ENCODE data around the gene TBX2.
"Not testable (repeated sequence)": the region's sequence is repeated elsewhere in the genome, so short reads cannot be mapped to it uniquely, and the experiment has no call there.

Gene TBX2

DNA sequence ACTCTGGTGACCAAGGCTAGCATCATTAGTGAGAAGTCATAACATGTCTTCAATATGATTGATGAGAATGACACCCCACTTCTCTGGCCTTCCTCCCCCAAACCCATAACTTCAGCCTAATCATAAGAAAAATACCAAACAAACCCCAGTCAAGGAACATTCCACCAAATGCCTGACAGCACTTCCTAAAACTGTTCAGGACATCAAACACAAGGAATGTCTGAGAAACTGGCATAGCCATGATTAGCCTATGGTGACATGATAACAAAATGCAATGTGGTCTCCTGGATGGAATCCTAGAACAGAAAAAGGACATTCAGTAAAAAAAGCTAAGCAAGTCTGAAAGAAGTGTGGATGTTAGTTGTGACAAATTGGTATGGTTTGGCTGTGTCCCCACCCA is 27.9 kb downstream of the TBX2 start:
- no peak for DNase-seq (ENCODE audit: low read depth in 2 of 2, low spot score in 1 of 2)

GRCh38 chr17:61429274-61429673 is 29.6 kb downstream of the TBX2 start:
- DNase-seq (ENCODE audit: low read depth in 2 of 2, low spot score in 1 of 2) = no peak

DNA sequence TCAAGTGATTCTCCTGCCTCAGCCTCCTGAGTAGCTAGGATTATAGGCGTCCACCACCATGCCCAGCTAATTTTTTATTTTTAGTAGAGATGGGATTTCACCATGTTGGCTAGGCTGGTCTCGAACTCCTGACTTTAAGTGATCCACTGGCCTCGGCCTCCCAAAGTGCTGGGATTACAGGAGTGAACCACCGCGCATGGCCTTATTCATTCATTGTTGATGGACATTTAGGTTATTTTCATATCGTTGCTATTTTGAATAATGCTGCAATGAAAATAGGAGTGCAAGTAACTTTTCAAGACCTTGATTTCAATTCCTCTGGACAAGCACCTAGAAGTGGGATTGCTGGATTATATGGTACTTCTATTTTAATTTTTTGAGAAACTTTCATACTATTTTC is 30.2 kb downstream of the TBX2 start:
- not testable (repeated sequence) for DNase-seq (ENCODE audit: low read depth in 2 of 2, low spot score in 1 of 2)

- DNase-seq (ENCODE audit: low read depth in 2 of 2, low spot score in 1 of 2) = no peak
These were observed 32.1 kb downstream of the TBX2 start for GRCh38 chr17:61431594-61432311.

DNA sequence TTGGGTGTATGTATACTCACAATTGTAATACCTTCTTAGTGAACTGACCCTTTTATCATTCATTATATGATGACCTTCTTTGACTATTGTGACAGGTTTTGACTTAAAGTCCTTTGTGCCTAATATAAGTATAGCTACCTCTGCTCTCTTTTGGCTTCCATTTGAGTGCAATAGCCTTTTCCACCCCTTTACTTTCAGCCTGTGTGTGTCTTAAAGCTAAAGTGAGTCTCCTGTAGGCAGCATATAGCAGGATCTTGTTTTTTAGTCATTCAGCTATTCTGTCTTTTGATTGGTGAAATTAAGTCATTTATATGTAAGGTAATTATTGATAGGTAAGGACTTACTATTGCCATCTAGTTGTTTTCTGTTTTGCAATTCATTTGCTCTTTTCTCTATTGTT is 36.6 kb downstream of the TBX2 start:
- no peak for DNase-seq (ENCODE audit: low read depth in 2 of 2, low spot score in 1 of 2)

DNA sequence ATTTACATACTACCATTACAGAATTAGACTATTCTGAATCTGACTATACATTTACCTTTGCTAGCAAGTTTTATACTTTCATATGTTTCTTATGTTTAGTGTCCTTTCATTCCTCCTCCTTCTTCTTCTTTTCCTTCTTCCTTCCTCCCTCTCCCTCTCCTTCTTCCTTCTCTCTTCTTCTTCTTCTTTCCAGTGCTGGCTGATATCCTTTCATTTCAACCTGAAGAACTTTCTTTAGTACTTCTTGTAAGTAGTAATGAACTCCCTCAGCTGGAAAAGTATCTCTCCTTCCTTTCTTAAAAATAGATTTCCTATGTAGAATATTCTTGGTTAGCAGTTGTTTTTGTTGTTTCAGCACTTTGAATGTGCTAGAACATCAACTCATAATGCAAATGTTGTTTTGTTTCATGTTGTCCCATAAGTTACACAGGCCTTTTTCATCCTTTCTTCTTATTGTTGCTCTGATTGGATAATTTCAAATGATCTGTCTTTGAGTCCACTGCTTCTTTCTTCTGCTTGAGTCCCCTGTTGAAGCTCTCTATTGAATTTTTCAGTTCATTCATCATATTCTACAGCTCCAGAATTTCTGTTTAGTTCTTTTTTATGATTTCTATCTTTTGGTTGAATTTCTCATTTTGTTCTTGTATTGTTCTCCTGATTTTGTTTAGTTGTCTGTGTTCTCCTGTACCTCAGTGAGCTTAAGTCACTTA is 37.5 kb downstream of the TBX2 start:
- DNase-seq (ENCODE audit: low read depth in 2 of 2, low spot score in 1 of 2) = no peak

- no peak for DNase-seq (ENCODE audit: low read depth in 2 of 2, low spot score in 1 of 2)
These were observed 41.1 kb downstream of the TBX2 start for GRCh38 chr17:61440697-61441096.

DNA sequence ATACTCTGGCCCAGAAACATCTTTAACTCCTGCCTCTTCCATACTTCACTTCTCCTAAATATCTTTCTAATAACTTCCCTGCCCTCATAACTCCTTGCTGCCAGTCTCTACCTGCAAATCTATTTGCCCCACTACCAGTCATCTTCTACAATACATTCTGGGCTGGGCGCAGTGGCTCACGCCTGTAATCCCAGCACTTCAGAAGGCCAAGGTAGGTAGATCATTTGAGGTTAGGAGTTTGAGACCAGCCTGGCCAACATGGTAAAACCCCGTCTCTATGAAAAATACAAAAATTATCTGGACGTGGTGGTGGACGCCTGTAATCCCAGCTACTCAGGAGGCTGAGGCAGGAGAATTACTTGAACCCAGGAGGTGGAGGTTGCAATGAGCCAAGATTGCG is 41.9 kb downstream of the TBX2 start:
- DNase-seq (ENCODE audit: low read depth in 2 of 2, low spot score in 1 of 2) = not testable (repeated sequence)

GRCh38 chr17:61442136-61442775 is 42.6 kb downstream of the TBX2 start:
- DNase-seq (ENCODE audit: low read depth in 2 of 2, low spot score in 1 of 2) = no peak

- DNase-seq (ENCODE audit: low read depth in 2 of 2, low spot score in 1 of 2) = no peak
These were observed 43.3 kb downstream of the TBX2 start for GRCh38 chr17:61442878-61443474.

DNA sequence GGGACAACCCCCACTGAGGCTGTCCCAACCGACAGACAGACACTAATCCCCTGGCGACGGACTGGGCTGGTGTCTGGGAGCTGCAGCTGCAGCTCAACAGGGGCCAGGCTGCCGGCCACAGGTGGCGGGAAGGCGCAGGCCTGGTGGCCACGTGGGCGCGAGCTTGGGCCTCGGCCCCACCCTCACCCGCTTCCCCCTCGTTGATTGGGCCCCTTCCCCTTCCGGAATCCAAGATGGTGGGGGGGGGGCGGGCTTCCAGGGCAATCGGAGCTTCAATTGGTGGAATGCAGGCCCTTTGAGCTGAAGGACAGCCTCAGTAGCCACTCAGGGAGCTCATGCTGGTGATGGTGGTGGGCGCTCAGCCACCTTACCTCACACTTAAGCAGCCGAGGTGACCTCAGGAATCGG is 43.8 kb downstream of the TBX2 start:
- no peak for DNase-seq (ENCODE audit: low read depth in 2 of 2, low spot score in 1 of 2)

- DNase-seq (ENCODE audit: low read depth in 2 of 2, low spot score in 1 of 2) = no peak
These were observed 44.4 kb downstream of the TBX2 start for GRCh38 chr17:61444075-61444474.

DNA sequence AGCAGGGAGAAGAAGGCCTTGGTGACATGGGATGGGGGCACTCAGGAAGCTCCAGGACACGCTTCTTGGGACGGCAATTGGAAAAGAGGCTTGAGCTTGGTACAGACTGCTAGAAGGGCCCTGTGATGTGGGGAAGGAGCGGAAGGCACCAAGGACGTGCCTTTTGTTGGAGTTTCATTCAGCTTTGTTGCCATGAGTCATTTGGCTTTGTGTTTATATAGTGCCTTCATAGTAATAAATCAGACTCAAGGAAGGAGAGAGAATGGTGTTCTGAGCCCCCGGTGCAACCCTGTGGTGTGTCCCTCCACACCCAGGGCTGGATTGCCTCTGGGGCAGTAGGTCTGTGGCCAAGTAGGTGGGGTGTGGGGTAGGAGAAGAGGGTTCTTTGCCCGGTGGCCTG is 45.2 kb downstream of the TBX2 start:
- no peak for DNase-seq (ENCODE audit: low read depth in 2 of 2, low spot score in 1 of 2)

DNA sequence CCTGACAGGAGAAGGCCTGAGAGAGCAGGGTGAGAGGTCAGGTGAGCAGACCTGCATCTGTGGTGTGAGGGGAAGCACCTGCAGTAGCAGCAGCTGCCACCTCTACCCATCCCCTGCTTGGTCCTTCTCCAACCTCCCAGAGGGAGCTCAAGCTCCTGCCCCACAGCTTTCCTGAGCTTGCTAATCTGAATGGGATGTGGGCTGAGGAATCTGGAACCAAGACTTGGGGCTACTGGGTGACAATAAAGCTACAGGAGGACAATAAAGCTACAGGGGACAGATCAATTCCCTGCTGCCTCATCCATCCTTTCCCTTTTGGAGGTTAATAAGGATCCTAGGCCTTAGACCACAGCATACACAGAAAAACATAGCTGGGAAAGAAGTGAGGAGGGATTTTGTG is 47.7 kb downstream of the TBX2 start:
- DNase-seq (ENCODE audit: low read depth in 2 of 2, low spot score in 1 of 2) = no peak

DNA sequence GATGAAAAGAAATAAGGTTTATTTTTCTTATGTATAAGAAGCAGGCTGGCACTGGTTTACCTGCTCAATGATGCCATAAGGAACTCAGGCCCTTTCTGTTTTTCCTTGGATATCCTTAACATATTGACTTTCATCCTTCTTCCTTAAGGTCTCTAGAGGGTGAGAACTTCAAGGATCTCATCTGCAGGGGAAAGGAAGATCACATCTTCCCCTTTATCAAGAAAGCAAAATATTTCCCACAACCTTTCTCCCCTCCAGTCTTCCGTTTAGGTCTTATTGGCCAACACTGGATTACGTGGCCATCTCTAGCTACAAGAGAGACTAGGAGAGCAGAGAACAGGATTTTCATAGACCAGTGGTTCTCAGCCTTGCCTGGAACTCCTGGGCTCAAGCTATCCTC is 48.4 kb downstream of the TBX2 start:
- no peak for DNase-seq (ENCODE audit: low read depth in 2 of 2, low spot score in 1 of 2)

DNA sequence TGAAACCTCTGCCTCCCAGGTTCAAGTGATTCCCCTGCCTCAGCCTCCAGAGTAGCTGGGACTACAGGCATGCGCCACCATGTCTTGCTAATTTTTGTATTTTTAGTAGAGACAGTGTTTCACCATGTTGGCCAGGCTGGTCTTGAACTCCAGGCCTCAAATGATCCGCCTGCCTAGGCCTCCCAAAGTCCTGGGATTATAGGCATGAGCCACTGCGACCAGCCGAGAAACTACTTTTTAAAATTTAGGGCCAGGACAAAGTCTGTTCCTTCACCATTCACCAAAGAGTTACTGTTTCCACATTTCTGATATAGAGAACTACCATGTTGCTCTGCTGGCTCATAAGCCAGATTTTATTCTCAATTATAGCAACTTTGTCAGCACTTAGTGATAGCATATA is 49.5 kb downstream of the TBX2 start:
- DNase-seq (ENCODE audit: low read depth in 2 of 2, low spot score in 1 of 2) = not testable (repeated sequence)

DNA sequence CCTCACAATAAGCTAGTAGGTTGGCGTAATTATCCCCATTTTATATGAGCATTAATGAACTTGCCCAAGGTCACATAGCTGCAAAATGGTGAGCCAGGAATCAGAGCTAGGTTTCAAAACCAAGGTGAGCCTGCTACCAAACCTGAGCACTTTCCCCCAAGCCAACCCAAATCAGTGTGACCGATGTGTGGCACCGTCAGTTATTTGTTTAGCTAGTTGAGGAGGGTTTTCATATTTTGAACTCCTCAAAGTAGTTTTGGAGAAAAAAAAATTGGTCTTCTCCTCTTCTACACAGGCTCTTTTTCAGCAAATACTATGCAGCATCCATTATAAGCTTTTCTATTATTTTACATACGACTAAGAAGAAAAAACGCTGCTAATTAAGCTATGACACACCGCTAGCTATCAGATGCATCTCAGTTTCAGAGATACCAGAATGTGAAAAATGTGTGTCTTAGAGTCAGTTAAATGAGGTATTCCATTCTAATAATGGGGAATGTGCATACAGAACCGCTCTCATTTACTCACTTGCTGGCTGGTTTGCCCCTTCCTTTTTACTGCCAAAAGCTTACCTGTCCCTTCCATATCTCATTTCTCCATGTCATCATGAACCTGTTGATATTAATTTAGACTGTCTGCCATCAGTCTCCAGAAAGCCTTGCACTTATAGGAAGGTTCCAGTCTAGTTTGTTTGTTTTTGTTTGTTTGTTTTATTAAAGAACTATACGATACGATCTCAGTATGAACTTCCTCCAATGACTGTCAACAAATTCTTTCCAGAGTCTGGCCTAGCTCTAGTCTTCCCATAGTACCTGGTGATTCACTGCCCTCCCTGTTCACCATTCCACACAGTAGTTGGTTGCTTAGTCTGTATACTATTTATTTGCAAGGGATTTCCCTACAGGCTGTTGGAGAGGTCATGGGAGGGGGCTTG is 50.3 kb downstream of the TBX2 start:
- no peak for DNase-seq (ENCODE audit: low read depth in 2 of 2, low spot score in 1 of 2)

DNA sequence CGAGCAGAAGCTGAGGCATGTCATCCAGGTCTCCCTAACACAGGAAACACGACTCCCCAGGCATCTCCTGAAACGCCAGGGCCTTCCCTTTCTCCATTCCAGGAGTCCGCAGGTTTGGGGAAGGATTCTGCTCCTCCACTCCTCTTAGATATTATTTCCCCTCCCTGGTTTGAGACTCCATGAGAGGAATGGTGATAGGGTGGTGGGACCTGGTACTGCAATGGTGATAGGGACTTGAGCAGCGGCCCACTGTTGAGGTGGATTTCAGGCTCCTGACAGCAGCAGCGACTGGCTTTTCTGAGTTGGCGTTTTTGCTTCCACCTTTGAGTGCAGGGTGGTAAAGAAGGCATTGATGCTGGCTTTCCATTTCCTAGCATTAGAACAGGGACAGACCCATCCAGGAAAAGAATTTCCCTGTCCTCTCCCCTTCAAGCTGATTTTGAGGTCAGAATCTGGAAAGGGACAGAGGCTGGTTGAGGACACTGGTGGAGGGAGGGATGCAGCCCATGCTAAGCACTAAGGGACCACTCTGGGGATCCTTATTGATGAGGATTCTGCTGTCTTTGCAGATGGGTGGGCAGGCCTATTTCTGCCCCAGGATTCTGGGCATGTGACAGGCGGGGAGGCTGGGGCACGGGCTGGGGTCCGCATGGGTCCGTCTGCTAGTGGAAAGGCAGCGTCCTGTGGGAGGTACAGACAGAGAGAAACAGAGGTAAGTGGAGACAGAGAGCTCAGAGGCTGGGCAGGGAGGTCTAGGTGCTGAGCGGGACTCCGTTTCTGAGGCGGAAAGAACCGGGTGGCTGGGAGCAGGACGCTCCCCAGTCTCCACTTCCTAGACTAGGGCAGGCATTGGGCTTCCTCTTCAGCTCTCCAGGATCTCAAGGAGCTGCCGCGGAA is 51.2 kb downstream of the TBX2 start:
- DNase-seq (ENCODE audit: low read depth in 2 of 2, low spot score in 1 of 2) = no peak

DNA sequence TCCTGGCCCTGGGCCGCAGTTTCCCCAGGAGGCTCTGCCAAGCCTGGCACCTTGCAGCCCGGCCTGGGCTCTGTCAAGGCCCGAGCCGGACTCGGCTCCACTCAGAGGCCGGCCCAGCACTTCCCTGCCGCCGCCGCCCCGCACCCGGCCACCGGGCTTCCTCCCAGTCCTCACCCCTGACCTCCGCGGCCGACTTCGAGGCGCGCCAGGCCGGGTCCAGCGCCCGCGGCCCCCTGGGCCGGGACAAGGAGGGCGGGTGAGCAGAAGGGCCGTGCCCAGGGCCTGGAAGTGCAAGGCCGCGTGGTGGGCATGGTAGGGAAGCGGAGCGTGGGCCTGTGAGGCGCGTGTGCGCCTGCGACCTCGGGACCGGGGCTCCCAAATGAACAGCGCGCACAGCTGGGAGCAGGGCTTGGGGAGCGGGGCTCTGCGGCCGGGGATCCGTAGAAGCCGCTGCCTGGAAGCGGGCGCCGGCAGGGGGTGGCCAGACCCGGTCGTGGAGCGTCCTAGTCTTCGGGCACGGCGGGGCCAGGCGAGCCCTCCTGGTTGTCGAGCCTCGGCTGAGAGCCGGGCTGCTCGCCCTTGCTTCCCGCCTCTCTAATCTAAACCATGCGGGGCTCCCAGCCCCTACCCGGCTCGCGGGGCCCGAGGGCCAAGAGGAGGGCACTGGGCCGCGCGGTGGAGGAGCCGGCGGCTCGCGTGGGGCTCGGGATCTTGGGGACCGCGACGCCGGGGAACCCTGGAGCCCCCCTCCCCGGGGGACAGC is 52.1 kb downstream of the TBX2 start:
- DNase-seq (ENCODE audit: low read depth in 2 of 2, low spot score in 1 of 2) = no peak

All from stimulated activated CD8-positive, alpha-beta memory T cell treated with anti-CD3 and anti-CD28 coated beads, Interleukin-4, amount 100 ng/mL, for 1 hour (primary cell).